Kidney epithelial cell (primary cell): ENCODE results near the gene SPRED3. TPM values are rescaled to one million over a fixed set of nuclear protein-coding genes. Genes with fewer than 3 reads are reported as not detected.

Experiments
- DNase-seq: peaks from one replicate; pipeline ENCODE4 v3.0.0-alpha.2; 2010; ENCODE audit warnings: low read depth
- H3K27me3 ChIP-seq: 2 replicates; pipeline ENCODE4 v1.6.0; 2011; ENCODE audit warnings: low read length; ENCODE audit not compliant: control insufficient read depth, insufficient read depth
- H3K36me3 ChIP-seq: 2 replicates; pipeline ENCODE4 v1.5.1; 2011; ENCODE audit warnings: low read length; ENCODE audit not compliant: control insufficient read depth, insufficient read depth
- H3K4me3 ChIP-seq: 2 replicates; pipeline ENCODE4 v1.5.1; 2011; ENCODE audit warnings: low read depth, mild to moderate bottlenecking, control low read depth, low read length
- CTCF ChIP-seq: IDR thresholded peaks from 2 replicates; pipeline ENCODE4 v1.5.1; 2011; ENCODE audit warnings: mild to moderate bottlenecking, moderate library complexity, low read length, control low read depth, inconsistent platforms; ENCODE audit not compliant: insufficient read depth, poor library complexity, severe bottlenecking
- total RNA-seq: library from RNA; depleted of rRNA; stranded (reverse); fragments of >200 nt; gene quantifications from 2 replicates; pipeline ENCODE4 v1.2.3, GENCODE V29; 2015

Gene SPRED3
- total RNA-seq, 1 donor from 2014 or later: 4.3 TPM

GRCh38 chr19:38417544-38418506 is 29.3 kb downstream of the SPRED3 start:
- no peak for DNase-seq
- Histone ChIP-seq H3K4me3 (no peak overlapping the region), H3K27me3 (peaks cover 28% of the 10 kb centered on the region), H3K36me3 (no peaks in the 10 kb centered on the region)
- no peak for TF ChIP-seq CTCF

GRCh38 chr19:38420935-38421334 is 32.4 kb downstream of the SPRED3 start:
- TF ChIP-seq CTCF: no peak
- Histone ChIP-seq H3K4me3 (no peak overlapping the region), H3K27me3 (peaks cover 26% of the 10 kb centered on the region), H3K36me3 (no peaks in the 10 kb centered on the region)
- no peak for DNase-seq

GRCh38 chr19:38421856-38422255 is 33.4 kb downstream of the SPRED3 start:
- Histone ChIP-seq H3K36me3 (no peaks in the 10 kb centered on the region), H3K4me3 (no peak overlapping the region), H3K27me3 (peaks cover 26% of the 10 kb centered on the region)
- no peak for TF ChIP-seq CTCF
- DNase-seq: no peak

- Histone ChIP-seq H3K36me3 (no peaks in the 10 kb centered on the region), H3K27me3 (peaks cover 22% of the 10 kb centered on the region), H3K4me3 (no peak overlapping the region)
- no peak for DNase-seq
- no peak for TF ChIP-seq CTCF
These were observed 33.9 kb downstream of the SPRED3 start for GRCh38 chr19:38422438-38422837.

- Histone ChIP-seq H3K27me3 (peaks cover 8% of the 10 kb centered on the region), H3K4me3 (no peak overlapping the region), H3K36me3 (no peaks in the 10 kb centered on the region)
- DNase-seq: no peak
- TF ChIP-seq CTCF: no peak
These were observed 35.8 kb downstream of the SPRED3 start for GRCh38 chr19:38424272-38424671.
